GM18870 (cell line): Measurements from ENCODE around the gene PSORS1C2.

Source experiments
- ATAC-seq: cut with Tn5 transposase; IDR thresholded peaks from one replicate; pipeline ENCODE4 v1.9.1; 2021; ENCODE audit warnings: moderate library complexity; ENCODE audit not compliant: unreplicated experiment

The PSORS1C2 gene

GRCh38 chr6:31114970-31115849, 23.7 kb downstream of the PSORS1C2 start:
- ATAC-seq, result no peak

- ATAC-seq, result no peak
Measured at GRCh38 chr6:31114541-31114878, 24.4 kb downstream of the PSORS1C2 start, which contains the start of gene PSORS1C1. TSS of gene PSORS1C1 (plus strand) at chr6:31114800. CDS start at chr6:31129633, 14,833 bp downstream.

- no peak for ATAC-seq
Measured at GRCh38 chr6:31113861-31114540, 24.9 kb downstream of the PSORS1C2 start.

- ATAC-seq, result no peak
Measured at GRCh38 chr6:31112478-31112877, 26.4 kb downstream of the PSORS1C2 start, which contains the start of gene C6orf15. TSS of gene C6orf15 (minus strand) at chr6:31112575. CDS start at chr6:31112555, 20 bp downstream.

- no peak for ATAC-seq
Measured at GRCh38 chr6:31111712-31112111, 27.2 kb downstream of the PSORS1C2 start.

- no peak for ATAC-seq
Measured at GRCh38 chr6:31110825-31111582, 27.9 kb downstream of the PSORS1C2 start.

GRCh38 chr6:31107052-31107451, 31.8 kb downstream of the PSORS1C2 start:
- ATAC-seq, result no peak

- no peak for ATAC-seq
Measured at GRCh38 chr6:31103136-31103535, 35.7 kb downstream of the PSORS1C2 start.

GRCh38 chr6:31098449-31098938, 40.4 kb downstream of the PSORS1C2 start:
- ATAC-seq, result no peak

GRCh38 chr6:31096656-31097055, 42.2 kb downstream of the PSORS1C2 start:
- ATAC-seq, result no peak

- ATAC-seq, result no peak
Measured at GRCh38 chr6:31096215-31096614, 42.7 kb downstream of the PSORS1C2 start.

GRCh38 chr6:31094389-31094881, 44.4 kb downstream of the PSORS1C2 start:
- ATAC-seq, result no peak

- no peak for ATAC-seq
Measured at GRCh38 chr6:31092769-31093505, 45.9 kb downstream of the PSORS1C2 start.

GRCh38 chr6:31092238-31092637, 46.6 kb downstream of the PSORS1C2 start:
- no peak for ATAC-seq

GRCh38 chr6:31091680-31092079, 47.2 kb downstream of the PSORS1C2 start:
- ATAC-seq, result no peak

GRCh38 chr6:31090973-31091364, 47.9 kb downstream of the PSORS1C2 start:
- no peak for ATAC-seq

- no peak for ATAC-seq
Measured at GRCh38 chr6:31090275-31090972, 48.4 kb downstream of the PSORS1C2 start.
